HEK293T (cell line): ENCODE results near the gene CASS4.

Experiments used
- CTCF ChIA-PET: fragments of 350-600 bp; formaldehyde crosslinking; extraction: SDS; loops from one replicate; lab custom pipeline; 2021; ENCODE audit warnings: antibody characterized with exemption, inconsistent platforms; lab: Yijun Ruan, JAX
- POLR2A ChIA-PET: fragments of 350-600 bp; formaldehyde crosslinking; extraction: SDS; loops from one replicate; lab custom pipeline; 2020; ENCODE audit warnings: antibody characterized with exemption, inconsistent platforms; lab: Yijun Ruan, JAX
- DNase-seq: peaks from one replicate; pipeline ENCODE4 v3.0.0; 2012; ENCODE audit warnings: mixed read lengths; ENCODE audit errors: extremely low spot score
- ARNT ChIP-seq: fragments of 450-650 bp; IDR thresholded peaks from 2 replicates; pipeline ENCODE4 v1.6.1; 2017; ENCODE audit warnings: mild to moderate bottlenecking
- BHLHE40 ChIP-seq: fragments of 450-650 bp; IDR thresholded peaks from 2 replicates; pipeline ENCODE4 v1.6.1; 2016; ENCODE audit warnings: mild to moderate bottlenecking, moderate library complexity, borderline replicate concordance
- CTBP1 ChIP-seq: fragments of 450-650 bp; IDR thresholded peaks from 2 replicates; pipeline ENCODE4 v1.6.1; 2016; ENCODE audit warnings: borderline replicate concordance
- ELF4 ChIP-seq: fragments of 450-650 bp; IDR thresholded peaks from 2 replicates; pipeline ENCODE4 v1.6.1; 2017; ENCODE audit warnings: antibody characterized with exemption
- FOXA1 ChIP-seq: fragments of 450-650 bp; IDR thresholded peaks from 2 replicates; pipeline ENCODE4 v1.6.1; 2016; ENCODE audit warnings: mild to moderate bottlenecking
- FOXK2 ChIP-seq: fragments of 450-650 bp; IDR thresholded peaks from 2 replicates; pipeline ENCODE4 v1.6.1; 2016; ENCODE audit warnings: mild to moderate bottlenecking
- FOXM1 ChIP-seq: fragments of 450-650 bp; IDR thresholded peaks from 2 replicates; pipeline ENCODE4 v1.6.1; 2017; ENCODE audit warnings: mild to moderate bottlenecking, borderline replicate concordance
- HDGF ChIP-seq: fragments of 450-650 bp; IDR thresholded peaks from 2 replicates; pipeline ENCODE4 v1.6.1; 2017; ENCODE audit warnings: antibody characterized with exemption, borderline replicate concordance
- L3MBTL2 ChIP-seq: fragments of 450-650 bp; conservative IDR thresholded peaks from 2 replicates; pipeline ENCODE4 v1.6.1; 2016; ENCODE audit warnings: mild to moderate bottlenecking
- LEF1 ChIP-seq: fragments of 450-650 bp; IDR thresholded peaks from 2 replicates; pipeline ENCODE4 v1.6.1; 2017; ENCODE audit warnings: mild to moderate bottlenecking, borderline replicate concordance
- NFRKB ChIP-seq: fragments of 450-650 bp; IDR thresholded peaks from 2 replicates; pipeline ENCODE4 v1.6.1; 2016; ENCODE audit warnings: mild to moderate bottlenecking, moderate library complexity
- PKNOX1 ChIP-seq: fragments of 450-650 bp; IDR thresholded peaks from 2 replicates; pipeline ENCODE4 v1.6.1; 2016
- SP1 ChIP-seq: fragments of 450-650 bp; IDR thresholded peaks from 2 replicates; pipeline ENCODE4 v1.6.1; 2017
- SUZ12 ChIP-seq: fragments of 450-650 bp; IDR thresholded peaks from 2 replicates; pipeline ENCODE4 v1.6.1; 2016; ENCODE audit warnings: mild to moderate bottlenecking
- TARDBP ChIP-seq: fragments of 450-650 bp; IDR thresholded peaks from 2 replicates; pipeline ENCODE4 v1.6.1; 2016
- ZNF384 ChIP-seq: fragments of 450-650 bp; IDR thresholded peaks from 2 replicates; pipeline ENCODE4 v1.6.1; 2016

CASS4 gene

GRCh38 chr20:56391596-56392131 is 20.4 kb upstream of the CASS4 start:
- CTCF ChIA-PET, result interaction anchor here (0.6 kb wide), 1 partner anchor 25 kb away, joined by 3 read pairs; no protein-coding TSS in a partner anchor
- peak; percentile 11 for DNase-seq
- TF ChIP-seq L3MBTL2 (no peak), ARNT (no peak), CTBP1 (no peak), LEF1 (no peak), BHLHE40 (no peak), NFRKB (no peak), ELF4 (no peak), FOXA1 (no peak), SUZ12 (no peak), HDGF (no peak), ZNF384 (no peak), FOXK2 (no peak), FOXM1 (no peak), SP1 (no peak), TARDBP (no peak), PKNOX1 (no peak)
- POLR2A ChIA-PET, result interaction anchor here (0.7 to 1.9 kb wide), 9 partner anchors 9 to 33 kb away, joined by 3 to 11 read pairs (median 4); partner anchors contain the start of gene FAM210B

DNA sequence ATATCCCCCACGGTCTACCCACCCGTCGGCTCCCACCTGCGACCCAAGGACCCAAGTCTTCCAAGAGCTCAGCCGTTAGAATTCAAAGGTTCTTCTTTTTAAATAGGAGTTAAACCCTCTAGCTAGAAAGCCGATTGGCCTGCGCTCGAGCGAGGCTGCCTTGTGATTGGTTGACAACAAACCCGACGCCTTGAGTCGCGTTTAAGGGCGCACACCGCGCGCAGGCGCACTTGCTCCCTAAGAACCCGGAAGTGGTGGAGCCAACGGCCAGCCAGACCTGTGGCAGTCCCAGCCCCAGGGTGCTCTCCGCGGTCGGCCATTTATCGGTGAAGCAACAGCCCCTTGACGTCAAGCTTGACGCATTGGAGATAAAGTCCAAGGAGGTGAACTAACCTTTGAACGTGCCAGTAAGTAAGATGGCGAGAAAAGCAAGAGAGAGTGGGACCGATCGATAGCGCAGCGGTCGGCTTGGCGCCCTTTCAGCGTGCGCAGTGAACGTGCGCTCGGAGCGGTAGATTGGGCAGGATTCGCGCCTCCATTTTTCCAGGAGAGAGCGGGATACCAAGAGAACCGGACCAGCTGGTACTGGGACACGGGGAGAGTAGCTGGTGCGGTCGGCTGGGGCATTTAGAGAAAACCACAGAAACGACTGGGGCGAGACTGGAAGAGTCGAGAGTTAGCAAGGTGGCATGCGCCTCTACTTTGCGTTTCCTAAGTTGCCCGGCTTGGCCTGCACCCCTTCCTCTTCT is 19.8 kb upstream of the CASS4 start, which contains the start of the genes AURKA and CSTF1:
Gene AURKA, minus strand, starts transcription at position 84 of the 749 bp plus-strand sequence. CDS start 4,018 bp downstream, outside the sequence.
Gene CSTF1, plus strand, starts transcription at position 514 of the 749 bp plus-strand sequence. CDS start 2,908 bp downstream, outside the sequence.
- ChIA-PET POLR2A (interaction anchor here (0.7 to 1.9 kb wide), 10 partner anchors 9 to 41 kb away, joined by 3 to 11 read pairs (median 4); partner anchors contain the start of gene FAM210B), CTCF (interaction anchor here (0.6 kb wide), 1 partner anchor 24 kb away, joined by 3 read pairs; no protein-coding TSS in a partner anchor)
- peak; percentile 100 for DNase-seq
- TF ChIP-seq ZNF384, result no peak
- TF ChIP-seq PKNOX1, result peak; percentile 69
- peak; percentile 78 for TF ChIP-seq NFRKB
- TF ChIP-seq FOXA1, result no peak
- TF ChIP-seq SUZ12, result no peak
- no peak for TF ChIP-seq ARNT
- peak; percentile 74 for TF ChIP-seq L3MBTL2
- TF ChIP-seq ELF4, result peak; percentile 99
- peak; percentile 98 for TF ChIP-seq FOXM1

- no peak for DNase-seq
- POLR2A ChIA-PET, result interaction anchor here (1.2 to 1.5 kb wide), 2 partner anchors 17 to 34 kb away, joined by 6 to 8 read pairs; partner anchors contain the start of gene FAM210B
- CTCF ChIA-PET, result no interaction called here
- TF ChIP-seq TARDBP, result no peak
- no peak for TF ChIP-seq L3MBTL2
- TF ChIP-seq FOXA1, result no peak
- TF ChIP-seq ZNF384, result no peak
- no peak for TF ChIP-seq HDGF
- TF ChIP-seq CTBP1, result no peak
- TF ChIP-seq SUZ12, result no peak
- no peak for TF ChIP-seq ARNT
- TF ChIP-seq NFRKB, result no peak
- no peak for TF ChIP-seq BHLHE40
- no peak for TF ChIP-seq SP1
- no peak for TF ChIP-seq PKNOX1
- no peak for TF ChIP-seq FOXK2
- TF ChIP-seq ELF4, result no peak
- no peak for TF ChIP-seq FOXM1
- no peak for TF ChIP-seq LEF1
These were observed 19.1 kb upstream of the CASS4 start for GRCh38 chr20:56392881-56393482.

- POLR2A ChIA-PET, result no interaction called here
- TF ChIP-seq ZNF384, result no peak
- no peak for TF ChIP-seq ARNT
- TF ChIP-seq NFRKB, result no peak
- TF ChIP-seq HDGF, result no peak
- TF ChIP-seq FOXK2, result no peak
- TF ChIP-seq ELF4, result no peak
- no peak for TF ChIP-seq PKNOX1
- no peak for TF ChIP-seq CTBP1
- TF ChIP-seq FOXA1, result no peak
- DNase-seq, result no peak
- CTCF ChIA-PET, result no interaction called here
These were observed 18.4 kb upstream of the CASS4 start for GRCh38 chr20:56393653-56394052.

- ChIA-PET POLR2A (no interaction called here), CTCF (interaction anchor here (1.6 kb wide), 1 partner anchor 183 kb away, joined by 3 read pairs; no protein-coding TSS in a partner anchor)
- TF ChIP-seq BHLHE40, result no peak
- no peak for TF ChIP-seq ZNF384
- no peak for TF ChIP-seq CTBP1
- TF ChIP-seq HDGF, result no peak
- TF ChIP-seq L3MBTL2, result no peak
- TF ChIP-seq NFRKB, result no peak
- TF ChIP-seq TARDBP, result no peak
- TF ChIP-seq FOXM1, result no peak
- no peak for TF ChIP-seq SUZ12
- TF ChIP-seq FOXK2, result no peak
- TF ChIP-seq ARNT, result no peak
- no peak for TF ChIP-seq PKNOX1
- no peak for TF ChIP-seq SP1
- TF ChIP-seq ELF4, result no peak
- TF ChIP-seq FOXA1, result no peak
These were observed 16.9 kb upstream of the CASS4 start for GRCh38 chr20:56395166-56395565.

More at GRCh38 chr20:56395166-56395565, 16.9 kb upstream of the CASS4 start:
- no peak for DNase-seq
